MM.1S (cell line): ENCODE results near the gene PNPT1.
"Not testable (repeated sequence)": the region's sequence is repeated elsewhere in the genome, so short reads cannot be mapped to it uniquely, and the experiment has no call there.

ENCODE experiments used
- DNase-seq: peaks from one replicate; pipeline ENCODE4 v3.0.0-alpha.2; 2015
- H2AFZ ChIP-seq: fragments of 300-600 bp; sonication (generic); 2 replicates; pipeline ENCODE4 v1.6.0; 2016; ENCODE audit warnings: antibody characterized with exemption, low read length
- H3F3A ChIP-seq: fragments of 300-600 bp; sonication (generic); 2 replicates; pipeline ENCODE4 v1.6.1; 2016; ENCODE audit warnings: mild to moderate bottlenecking, antibody characterized with exemption, low read length, moderate library complexity, mixed read lengths; ENCODE audit not compliant: insufficient read depth
- H3K27ac ChIP-seq: fragments of 300-600 bp; sonication (generic); 2 replicates; pipeline ENCODE4 v1.5.1; 2016; ENCODE audit warnings: mild to moderate bottlenecking, low read length
- H3K27me3 ChIP-seq: fragments of 300-600 bp; sonication (generic); replicated peaks from 2 replicates; pipeline ENCODE4 v1.6.0; 2016; ENCODE audit warnings: low read length; ENCODE audit not compliant: insufficient read depth
- H3K36me3 ChIP-seq: fragments of 300-600 bp; sonication (generic); replicated peaks from 2 replicates; pipeline ENCODE4 v1.6.1; 2016; ENCODE audit warnings: mild to moderate bottlenecking, low read length, mixed read lengths; ENCODE audit not compliant: insufficient read depth
- H3K4me1 ChIP-seq: fragments of 300-600 bp; sonication (generic); 2 replicates; pipeline ENCODE4 v1.6.1; 2016; ENCODE audit warnings: low read length, mixed read lengths
- H3K4me2 ChIP-seq: fragments of 300-600 bp; sonication (generic); 2 replicates; pipeline ENCODE4 v1.6.0; 2016; ENCODE audit warnings: low read depth, low read length
- H3K4me3 ChIP-seq: fragments of 300-600 bp; sonication (generic); 2 replicates; pipeline ENCODE4 v1.5.1; 2016; ENCODE audit warnings: low read length, mixed read lengths
- H3K79me2 ChIP-seq: fragments of 300-600 bp; sonication (generic); 2 replicates; pipeline ENCODE4 v1.6.1; 2016; ENCODE audit warnings: mixed run types, low read length, mixed read lengths
- H3K9ac ChIP-seq: fragments of 300-600 bp; sonication (generic); 2 replicates; pipeline ENCODE4 v1.6.1; 2016; ENCODE audit warnings: low read length, mixed read lengths
- H3K9me2 ChIP-seq: fragments of 300-600 bp; sonication (generic); replicated peaks from 2 replicates; pipeline ENCODE4 v1.6.1; 2016; ENCODE audit warnings: mild to moderate bottlenecking, low read length, mixed read lengths; ENCODE audit not compliant: insufficient read depth
- H3K9me3 ChIP-seq: fragments of 300-600 bp; sonication (generic); replicated peaks from 2 replicates; pipeline ENCODE4 v1.6.1; 2016; ENCODE audit warnings: mild to moderate bottlenecking, low read length, mixed read lengths; ENCODE audit not compliant: insufficient read depth
- H4K20me1 ChIP-seq: fragments of 300-600 bp; sonication (generic); 2 replicates; pipeline ENCODE4 v1.6.1; 2016; ENCODE audit warnings: mild to moderate bottlenecking, low read length, moderate library complexity, mixed read lengths; ENCODE audit not compliant: insufficient read depth
- CTCF ChIP-seq: fragments of 300-600 bp; sonication (generic); IDR thresholded peaks from 2 replicates; pipeline ENCODE4 v1.5.1; 2016; ENCODE audit warnings: antibody characterized with exemption, low read length, mixed read lengths
- EZH2 ChIP-seq: fragments of 300-600 bp; sonication (generic); optimal IDR thresholded peaks from 2 replicates; pipeline ENCODE3; 2017; ENCODE audit warnings: low read depth, mild to moderate bottlenecking, antibody characterized with exemption, low read length, mixed read lengths
- EZH2phosphoT487 ChIP-seq: fragments of 300-600 bp; sonication (generic); IDR thresholded peaks from 2 replicates; pipeline ENCODE4 v1.6.1; 2018; ENCODE audit warnings: antibody characterized with exemption, low read length

The PNPT1 gene

GRCh38 chr2:55598056-55598795 is 95.4 kb downstream of the PNPT1 start:
- peaks cover 85% of the 10 kb centered on the region for H3K79me2 ChIP-seq
- TF ChIP-seq CTCF (no peak), EZH2 (no peak), EZH2phosphoT487 (no peak)
- no peak overlapping the region for H3K4me3 ChIP-seq
- H3K36me3 ChIP-seq, result peaks cover 4% of the 10 kb centered on the region; the same call in 1 of the 2 replicates
- no peak overlapping the region for H2AFZ ChIP-seq
- H4K20me1 ChIP-seq, result 0 out of 2 replicates have a peak, but pooled peaks cover 10% of the 10 kb centered on the region
- no peaks in the 10 kb centered on the region for H3K9me2 ChIP-seq
- no peaks in the 10 kb centered on the region for H3K4me1 ChIP-seq
- H3K9me3 ChIP-seq, result no peaks in the 10 kb centered on the region
- H3K27ac ChIP-seq, result no peak overlapping the region
- DNase-seq, result no peak
- no peak overlapping the region for H3K4me2 ChIP-seq
- H3K27me3 ChIP-seq, result no peaks in the 10 kb centered on the region
- H3F3A ChIP-seq, result no peaks in the 10 kb centered on the region
- no peak overlapping the region for H3K9ac ChIP-seq

- H3F3A ChIP-seq, H3K4me3 ChIP-seq, H3K9ac ChIP-seq, H3K27ac ChIP-seq, H3K9me2 ChIP-seq, H3K36me3 ChIP-seq, H3K4me2 ChIP-seq, H3K4me1 ChIP-seq, DNase-seq, H3K9me3 ChIP-seq, H2AFZ ChIP-seq, H3K27me3 ChIP-seq, H4K20me1 ChIP-seq: not testable (repeated sequence)
- peaks cover 82% of the 10 kb centered on the region for H3K79me2 ChIP-seq
Observed at GRCh38 chr2:55596795-55597194, 96.8 kb downstream of the PNPT1 start.

GRCh38 chr2:55595536-55595935 is 98.1 kb downstream of the PNPT1 start:
- Histone ChIP-seq H3K4me2 (no peak overlapping the region), H3F3A (no peaks in the 10 kb centered on the region), H2AFZ (no peak overlapping the region), H3K27me3 (no peaks in the 10 kb centered on the region), H3K4me3 (no peak overlapping the region), H4K20me1 (0 out of 2 replicates have a peak, but pooled peaks cover 4% of the 10 kb centered on the region), H3K9me2 (no peaks in the 10 kb centered on the region), H3K9ac (no peak overlapping the region), H3K27ac (no peak overlapping the region), H3K79me2 (peaks cover 84% of the 10 kb centered on the region), H3K36me3 (no peaks in the 10 kb centered on the region; the same call in 1 of the 2 replicates), H3K9me3 (no peaks in the 10 kb centered on the region), H3K4me1 (no peaks in the 10 kb centered on the region)
- TF ChIP-seq EZH2phosphoT487 (no peak), CTCF (no peak), EZH2 (no peak)
- DNase-seq, result no peak

GRCh38 chr2:55592130-55592529 is 101.5 kb downstream of the PNPT1 start:
- Histone ChIP-seq H2AFZ (no peak overlapping the region), H4K20me1 (no peaks in the 10 kb centered on the region), H3K4me3 (no peak overlapping the region), H3K79me2 (peaks cover 86% of the 10 kb centered on the region), H3K36me3 (peaks cover 4% of the 10 kb centered on the region), H3F3A (no peaks in the 10 kb centered on the region), H3K27ac (no peak overlapping the region), H3K9ac (no peak overlapping the region), H3K9me3 (no peaks in the 10 kb centered on the region), H3K9me2 (no peaks in the 10 kb centered on the region), H3K4me1 (no peaks in the 10 kb centered on the region), H3K4me2 (no peak overlapping the region), H3K27me3 (no peaks in the 10 kb centered on the region)
- TF ChIP-seq EZH2 (no peak), CTCF (no peak), EZH2phosphoT487 (no peak)
- no peak for DNase-seq
